Body of pancreas (tissue), 4 donors: ENCODE measurements around the gene CCSAP.

Experiments
- POLR2A ChIP-seq, 3 donors: fragments of 450-650 bp; IDR thresholded peaks; one replicate each; pipeline ENCODE4 v1.6.1; 2016; ENCODE audit warnings: antibody characterized with exemption in 3 of 3, mild to moderate bottlenecking in 2 of 3
- TF ChIP-seq, protein P1 (sequence below), 7 experiments: fragments of 450-650 bp in 4 of 7; fragments of 200-600 bp in 3 of 7; sonication (generic) in 3 of 7; IDR thresholded peaks; one replicate each; pipeline ENCODE4 v1.5.1; 2016 to 2019; ENCODE audit warnings: antibody characterized with exemption in 7 of 7

DNA sequence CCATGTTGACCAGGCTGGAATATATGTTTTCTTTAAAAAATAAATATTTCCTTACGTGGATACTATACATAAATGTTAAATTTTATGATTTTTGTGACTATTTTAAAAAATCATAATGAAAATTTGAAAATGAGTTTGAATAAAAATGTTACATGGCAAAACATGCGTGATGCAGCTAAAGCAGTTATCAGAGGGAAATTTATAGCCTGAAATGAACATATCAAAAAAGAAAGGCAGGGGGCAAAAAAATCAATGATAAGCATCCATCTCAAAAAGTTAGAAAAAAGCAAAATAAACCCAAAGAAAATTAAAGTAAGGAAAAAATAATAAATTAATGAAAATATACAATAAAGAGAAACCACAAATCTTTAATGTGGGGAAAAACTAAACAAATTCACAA, 8.6 kb downstream of the CCSAP start:
- TF ChIP-seq, protein P1, sequence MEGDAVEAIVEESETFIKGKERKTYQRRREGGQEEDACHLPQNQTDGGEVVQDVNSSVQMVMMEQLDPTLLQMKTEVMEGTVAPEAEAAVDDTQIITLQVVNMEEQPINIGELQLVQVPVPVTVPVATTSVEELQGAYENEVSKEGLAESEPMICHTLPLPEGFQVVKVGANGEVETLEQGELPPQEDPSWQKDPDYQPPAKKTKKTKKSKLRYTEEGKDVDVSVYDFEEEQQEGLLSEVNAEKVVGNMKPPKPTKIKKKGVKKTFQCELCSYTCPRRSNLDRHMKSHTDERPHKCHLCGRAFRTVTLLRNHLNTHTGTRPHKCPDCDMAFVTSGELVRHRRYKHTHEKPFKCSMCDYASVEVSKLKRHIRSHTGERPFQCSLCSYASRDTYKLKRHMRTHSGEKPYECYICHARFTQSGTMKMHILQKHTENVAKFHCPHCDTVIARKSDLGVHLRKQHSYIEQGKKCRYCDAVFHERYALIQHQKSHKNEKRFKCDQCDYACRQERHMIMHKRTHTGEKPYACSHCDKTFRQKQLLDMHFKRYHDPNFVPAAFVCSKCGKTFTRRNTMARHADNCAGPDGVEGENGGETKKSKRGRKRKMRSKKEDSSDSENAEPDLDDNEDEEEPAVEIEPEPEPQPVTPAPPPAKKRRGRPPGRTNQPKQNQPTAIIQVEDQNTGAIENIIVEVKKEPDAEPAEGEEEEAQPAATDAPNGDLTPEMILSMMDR (IDR thresholded peaks at IDR 0.05): no peak
- no peak for TF ChIP-seq POLR2A (IDR thresholded peaks at IDR 0.05)
